GM20000 (cell line): ENCODE measurements around the gene GP1BA.

Experiments
- DNase-seq: peaks from one replicate; pipeline ENCODE4 v3.0.0; 2012; ENCODE audit warnings: low spot score
- TF ChIP-seq, protein P1 (sequence below): IDR thresholded peaks from 2 replicates; pipeline ENCODE4 v1.5.1; 2012; ENCODE audit warnings: mild to moderate bottlenecking, control low read depth; ENCODE audit errors: extremely low read depth, missing control alignments

GP1BA gene

DNA sequence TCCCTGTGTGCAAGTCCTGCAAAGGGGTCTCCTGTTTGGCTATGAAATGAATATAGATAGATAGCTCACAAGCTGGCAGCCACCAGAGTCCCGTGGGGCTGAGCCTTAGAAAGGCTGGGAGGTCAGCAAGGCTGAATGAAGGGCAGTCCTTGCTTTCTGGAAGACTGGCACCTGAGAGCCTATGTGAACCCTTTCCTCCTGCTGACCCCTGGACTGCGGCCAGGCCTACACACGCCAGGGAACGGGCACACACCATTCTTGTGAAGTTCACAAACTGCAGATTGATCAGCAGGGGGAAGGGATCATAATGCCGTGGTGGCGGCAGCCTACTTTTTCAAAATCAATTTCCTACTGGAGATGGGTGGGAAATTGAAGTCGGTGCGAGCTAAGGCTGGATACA, 33.7 kb upstream of the GP1BA start:
- DNase-seq, result peak; percentile 9
- TF ChIP-seq, protein P1, sequence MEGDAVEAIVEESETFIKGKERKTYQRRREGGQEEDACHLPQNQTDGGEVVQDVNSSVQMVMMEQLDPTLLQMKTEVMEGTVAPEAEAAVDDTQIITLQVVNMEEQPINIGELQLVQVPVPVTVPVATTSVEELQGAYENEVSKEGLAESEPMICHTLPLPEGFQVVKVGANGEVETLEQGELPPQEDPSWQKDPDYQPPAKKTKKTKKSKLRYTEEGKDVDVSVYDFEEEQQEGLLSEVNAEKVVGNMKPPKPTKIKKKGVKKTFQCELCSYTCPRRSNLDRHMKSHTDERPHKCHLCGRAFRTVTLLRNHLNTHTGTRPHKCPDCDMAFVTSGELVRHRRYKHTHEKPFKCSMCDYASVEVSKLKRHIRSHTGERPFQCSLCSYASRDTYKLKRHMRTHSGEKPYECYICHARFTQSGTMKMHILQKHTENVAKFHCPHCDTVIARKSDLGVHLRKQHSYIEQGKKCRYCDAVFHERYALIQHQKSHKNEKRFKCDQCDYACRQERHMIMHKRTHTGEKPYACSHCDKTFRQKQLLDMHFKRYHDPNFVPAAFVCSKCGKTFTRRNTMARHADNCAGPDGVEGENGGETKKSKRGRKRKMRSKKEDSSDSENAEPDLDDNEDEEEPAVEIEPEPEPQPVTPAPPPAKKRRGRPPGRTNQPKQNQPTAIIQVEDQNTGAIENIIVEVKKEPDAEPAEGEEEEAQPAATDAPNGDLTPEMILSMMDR, result no peak

DNA sequence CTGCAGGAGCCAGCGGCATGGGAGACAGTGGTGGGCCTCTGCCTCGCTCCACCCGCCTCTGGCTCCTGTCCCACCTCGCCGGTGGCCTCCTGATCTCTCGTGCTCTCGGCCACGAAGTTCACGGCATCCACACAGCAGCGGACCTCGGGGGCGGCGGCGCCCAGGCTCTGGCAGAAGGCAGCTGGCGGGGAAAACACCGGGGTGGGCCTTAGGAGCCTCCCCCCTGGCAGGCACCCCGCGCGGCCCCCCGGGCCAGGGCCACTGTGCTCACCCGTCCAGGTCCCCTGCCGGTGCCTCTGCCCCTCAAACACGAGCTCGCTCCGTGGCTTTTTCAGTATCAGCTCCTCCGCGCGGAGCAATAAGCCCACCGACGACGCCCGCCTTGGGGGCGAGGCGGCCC, 33.1 kb upstream of the GP1BA start:
- DNase-seq, result no peak

DNA sequence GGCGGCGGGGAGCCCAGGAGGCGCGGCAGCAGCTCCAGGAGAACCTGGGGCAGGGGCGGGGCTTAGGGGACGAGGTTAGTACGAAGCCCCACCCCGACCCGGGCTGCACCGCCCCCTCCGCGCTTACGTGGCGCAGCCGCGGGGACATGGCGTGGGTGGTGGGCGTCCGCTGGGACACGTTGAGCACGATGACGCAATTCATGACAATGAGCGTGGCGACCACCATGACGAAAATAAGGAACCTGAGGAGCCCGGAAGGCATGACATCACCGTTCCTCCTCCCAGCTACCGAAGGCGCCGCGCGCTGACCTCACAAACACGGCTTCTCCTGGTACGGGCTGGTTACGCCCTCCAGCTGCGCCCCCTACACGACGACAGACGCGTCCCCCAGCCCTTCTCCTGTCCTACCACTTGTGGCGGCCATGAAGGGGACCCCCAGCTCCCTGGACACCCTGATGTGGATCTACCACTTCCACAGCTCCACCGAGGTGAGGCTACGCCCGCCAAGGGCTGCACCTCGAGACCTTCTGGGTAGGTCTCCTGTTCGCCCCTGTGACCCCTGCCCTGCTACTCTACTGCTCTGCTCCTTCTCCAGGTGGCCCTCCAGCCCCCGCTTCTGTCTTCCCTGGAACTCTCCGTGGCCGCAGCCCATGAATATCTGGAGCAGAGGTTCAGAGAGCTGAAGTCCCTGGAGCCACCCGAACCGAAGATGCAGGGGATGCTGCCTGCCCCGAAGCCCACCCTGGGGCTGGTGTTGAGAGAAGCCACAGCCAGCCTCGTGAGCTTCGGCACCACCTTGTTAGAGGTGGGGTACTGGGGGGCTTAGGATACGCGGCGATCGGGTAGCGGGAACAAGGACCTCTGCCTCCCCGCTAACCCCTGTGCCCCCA, 32.5 kb upstream of the GP1BA start, which contains the start of gene C17orf107:
TSS of gene C17orf107 (plus strand) at position 196 of the 890 bp plus-strand sequence. CDS start at position 423, 227 bp downstream.
- peak; percentile 95 for DNase-seq
- TF ChIP-seq, protein P1, result no peak

More for the DNA sequence above, 33.1 kb upstream of the GP1BA start:
- TF ChIP-seq, protein P1, result no peak

DNA sequence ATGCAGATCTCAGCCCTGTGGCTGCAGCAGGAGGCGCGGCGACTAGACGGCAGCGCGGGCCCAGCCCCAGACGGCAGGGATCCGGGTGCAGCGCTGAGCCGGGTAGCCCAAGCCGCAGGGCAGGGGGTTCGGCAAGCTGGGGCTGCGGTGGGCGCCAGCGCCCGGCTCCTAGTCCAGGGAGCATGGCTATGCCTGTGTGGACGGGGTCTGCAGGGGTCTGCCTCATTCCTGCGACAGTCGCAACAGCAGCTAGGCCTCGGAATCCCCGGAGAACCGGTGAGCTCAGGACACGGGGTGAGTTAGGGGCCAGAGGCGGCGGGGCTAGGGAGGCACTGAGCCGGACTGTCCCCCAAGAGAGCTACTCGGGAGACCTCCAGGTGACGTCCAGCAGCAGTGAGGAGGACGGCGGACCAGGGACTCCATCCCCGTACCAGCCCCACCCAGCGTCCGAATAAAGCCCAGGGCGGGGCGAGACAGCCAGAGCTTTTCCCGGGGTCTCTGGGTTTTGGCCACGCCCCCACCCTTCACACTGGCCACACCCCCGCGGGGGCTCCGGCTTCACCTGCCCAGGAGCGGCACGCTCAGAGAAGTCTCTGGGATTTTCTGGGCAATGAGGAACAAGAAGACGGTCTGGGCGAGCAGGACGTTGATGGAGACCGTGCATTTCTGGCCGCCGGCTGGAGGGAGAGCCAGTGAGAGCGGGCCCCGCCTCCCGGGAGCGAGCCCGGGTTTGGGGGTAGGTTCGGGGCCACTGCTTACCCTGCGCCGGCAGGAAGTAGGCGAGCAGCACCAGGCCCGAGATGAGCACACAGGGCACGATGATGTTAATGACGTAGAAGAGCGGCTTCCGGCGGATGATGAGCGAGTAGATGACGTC, 31.6 kb upstream of the GP1BA start:
- peak; percentile 59 for DNase-seq
- TF ChIP-seq, protein P1, result no peak

DNA sequence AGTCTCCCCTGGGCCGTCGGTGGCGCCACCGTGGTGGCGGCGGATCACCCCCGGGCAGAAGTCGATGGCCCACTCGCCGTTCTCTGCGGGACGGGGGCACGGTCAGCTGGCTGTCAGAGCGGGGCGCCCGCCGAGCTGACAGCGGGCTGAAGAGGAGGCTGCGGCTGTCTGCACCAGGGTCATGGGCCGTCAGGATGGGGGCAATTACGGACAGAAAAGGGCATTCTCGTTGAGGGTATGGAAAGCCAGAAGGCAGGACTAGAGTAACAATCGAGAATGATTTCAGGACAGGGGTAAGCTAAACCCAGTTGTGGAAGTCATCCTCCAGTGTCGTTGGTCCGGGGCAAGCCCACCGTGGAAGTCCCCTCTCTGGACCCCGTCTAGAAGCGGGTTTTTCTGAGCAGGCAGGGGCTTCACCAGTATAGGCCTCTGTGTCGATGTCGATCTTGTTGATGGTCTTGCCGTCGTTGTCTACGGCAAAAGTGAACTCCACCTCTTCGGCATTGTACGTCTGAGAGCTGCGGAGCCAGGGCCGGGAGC, 30.9 kb upstream of the GP1BA start:
- DNase-seq, result no peak
- TF ChIP-seq, protein P1, result no peak

DNA sequence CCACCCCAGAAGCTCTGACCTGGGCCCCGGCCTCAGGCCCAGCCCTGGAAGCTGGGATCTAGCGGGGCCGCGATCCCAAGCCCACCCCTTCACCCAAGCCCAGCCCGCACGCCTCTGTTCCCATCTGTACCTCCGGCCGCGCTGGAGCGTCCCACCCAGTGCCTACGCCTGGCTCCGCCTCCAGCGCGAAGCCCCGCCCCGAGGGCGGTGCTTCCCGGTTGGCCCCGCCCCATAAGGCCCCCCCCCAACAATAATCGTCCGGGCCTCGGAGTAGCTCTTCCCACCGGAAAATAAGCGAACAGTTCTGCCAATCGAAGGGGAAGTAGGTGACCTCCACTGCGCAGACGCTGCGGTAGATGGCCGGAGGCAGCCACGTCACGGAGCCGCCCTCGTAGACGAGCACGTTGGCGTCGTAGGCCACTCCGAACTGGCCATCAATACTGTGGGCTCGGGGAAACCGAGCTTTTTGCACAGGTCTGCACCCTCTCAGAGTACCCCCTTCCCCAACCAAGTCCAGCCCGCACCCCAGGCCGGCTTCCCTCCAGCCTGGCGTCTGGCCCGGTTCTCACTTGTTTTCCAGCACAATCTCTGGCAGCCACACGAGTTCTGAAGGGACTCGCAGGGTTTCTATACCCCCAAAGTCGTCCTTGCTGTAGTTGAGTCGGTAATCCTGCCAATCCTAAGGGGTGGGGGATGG, 30.3 kb upstream of the GP1BA start:
- TF ChIP-seq, protein P1, result no peak
- peak; percentile 65 for DNase-seq
